T-helper 17 cell (primary cell): ENCODE data around the gene BMP2K. TPM values are rescaled to one million over a fixed set of nuclear protein-coding genes. Genes with fewer than 3 reads are reported as not detected.
"Not testable (repeated sequence)": the region's sequence is repeated elsewhere in the genome, so short reads cannot be mapped to it uniquely, and the experiment has no call there.

ENCODE experiments used
- ATAC-seq: fragments of 150-1000 bp; cut with Tn5 transposase; 2 replicates; pipeline ENCODE4 v1.10.0; 2021; ENCODE audit warnings: mild to moderate bottlenecking, moderate library complexity
- DNase-seq, 3 donors: peaks; one replicate each; pipeline versions ENCODE4 v3.0.0 to v3.0.0-alpha.2; 2020 to 2021
- H3K9me3 ChIP-seq: one replicate; pipeline ENCODE4 v1.7.0; 2013; ENCODE audit warnings: low read length, mild to moderate bottlenecking; ENCODE audit not compliant: control insufficient read depth, poor library complexity, severe bottlenecking
- H3K27ac Mint-ChIP-seq: one replicate; pipeline ENCODE4 v1.8.0; 2022; ENCODE audit warnings: mild to moderate bottlenecking, moderate library complexity, mixed read lengths
- H3K27me3 Mint-ChIP-seq: one replicate; pipeline ENCODE4 v1.8.0; 2022; ENCODE audit warnings: mixed read lengths
- H3K36me3 Mint-ChIP-seq: one replicate; pipeline ENCODE4 v1.8.0; 2022; ENCODE audit warnings: low read depth, mixed read lengths
- H3K4me1 Mint-ChIP-seq: one replicate; pipeline ENCODE4 v1.8.0; 2022; ENCODE audit warnings: mild to moderate bottlenecking, mixed read lengths
- H3K4me3 Mint-ChIP-seq: one replicate; pipeline ENCODE4 v1.8.0; 2022; ENCODE audit warnings: mild to moderate bottlenecking, moderate library complexity, mixed read lengths
- total RNA-seq, 4 donors: library from RNA in 2 of 4; stranded (reverse) in 2 of 4; gene quantifications; one replicate each; pipeline ENCODE4 v1.2.3 and lab custom pipeline; 2022 to 2026

Gene BMP2K
- total RNA-seq, 2 donors from 2014 or later: 6.9 to 11.2 TPM

- not testable (repeated sequence) for H3K27me3 Mint-ChIP-seq, H3K27ac Mint-ChIP-seq, H3K4me3 Mint-ChIP-seq, H3K36me3 Mint-ChIP-seq, H3K4me1 Mint-ChIP-seq, DNase-seq, H3K9me3 ChIP-seq, ATAC-seq
Observed at GRCh38 chr4:78908974-78909373, 132.8 kb downstream of the BMP2K start.

DNA sequence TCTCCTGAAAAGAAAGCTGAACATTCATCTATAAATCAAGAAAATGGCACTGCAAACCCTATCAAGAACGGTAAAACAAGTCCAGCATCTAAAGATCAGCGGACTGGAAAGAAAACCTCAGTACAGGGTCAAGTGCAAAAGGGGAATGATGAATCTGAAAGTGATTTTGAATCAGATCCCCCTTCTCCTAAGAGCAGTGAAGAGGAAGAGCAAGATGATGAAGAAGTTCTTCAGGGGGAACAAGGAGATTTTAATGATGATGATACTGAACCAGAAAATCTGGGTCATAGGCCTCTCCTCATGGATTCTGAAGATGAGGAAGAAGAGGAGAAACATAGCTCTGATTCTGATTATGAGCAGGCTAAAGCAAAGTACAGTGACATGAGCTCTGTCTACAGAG lies 134.5 kb downstream of the BMP2K start:
- no peak overlapping the region for H3K4me3 Mint-ChIP-seq
- no peaks in the 10 kb centered on the region for H3K27me3 Mint-ChIP-seq
- no peaks in the 10 kb centered on the region for H3K36me3 Mint-ChIP-seq
- H3K27ac Mint-ChIP-seq: no peak overlapping the region
- no peaks in the 10 kb centered on the region for H3K9me3 ChIP-seq
- DNase-seq (no peak), ATAC-seq (no peak)
- no peaks in the 10 kb centered on the region for H3K4me1 Mint-ChIP-seq

GRCh38 chr4:78922207-78922606 lies 146.1 kb downstream of the BMP2K start:
- Mint-ChIP-seq H3K27ac (no peak overlapping the region), H3K4me1 (peaks cover 2% of the 10 kb centered on the region), H3K4me3 (no peak overlapping the region), H3K27me3 (no peaks in the 10 kb centered on the region), H3K36me3 (peaks cover 10% of the 10 kb centered on the region)
- H3K9me3 ChIP-seq: no peaks in the 10 kb centered on the region
- DNase-seq (no peak), ATAC-seq (no peak)

DNA sequence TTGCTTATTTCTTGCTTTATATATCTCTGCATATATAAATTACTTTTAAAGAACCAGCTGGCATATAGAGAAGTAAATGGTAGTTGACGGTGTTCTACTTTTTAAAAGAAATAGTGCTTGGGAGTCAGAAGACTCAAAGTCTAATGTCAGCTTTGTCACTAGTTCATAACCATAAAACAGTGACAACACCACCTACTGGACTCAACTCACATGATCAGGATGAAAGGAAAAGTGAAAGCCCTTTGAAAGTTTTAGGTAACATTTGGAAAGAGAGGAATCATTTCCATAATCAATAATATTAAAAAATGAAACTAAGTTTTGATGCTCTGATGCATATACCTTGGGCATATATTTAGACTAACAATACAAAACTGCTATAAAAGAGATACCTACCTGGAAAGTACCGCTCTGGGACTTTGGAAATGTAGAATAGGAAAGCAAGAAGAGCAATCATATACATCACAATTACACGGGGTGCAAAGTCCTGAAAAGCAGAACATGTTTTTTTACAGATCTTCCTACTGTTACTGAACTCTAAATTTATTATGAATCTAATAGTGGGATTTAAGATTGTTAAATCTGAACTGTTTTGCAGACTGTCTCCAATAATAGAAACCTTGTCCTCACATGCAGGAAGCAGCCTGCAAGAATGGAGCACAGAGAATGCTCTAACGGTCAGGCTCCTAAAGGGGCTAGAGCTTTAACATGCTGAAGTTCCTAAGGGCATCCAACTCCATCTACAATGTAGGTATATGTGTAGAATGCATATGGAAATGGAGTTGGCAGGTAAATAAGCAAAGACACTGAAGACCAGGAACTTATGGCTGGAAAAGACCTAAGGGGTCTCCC lies 147.5 kb downstream of the BMP2K start:
- ATAC-seq (no peak), DNase-seq (no peak)
- Mint-ChIP-seq H3K36me3 (peaks cover 13% of the 10 kb centered on the region), H3K27me3 (no peaks in the 10 kb centered on the region), H3K4me3 (no peak overlapping the region), H3K4me1 (peaks cover 4% of the 10 kb centered on the region), H3K27ac (no peak overlapping the region)
- no peaks in the 10 kb centered on the region for H3K9me3 ChIP-seq

DNA sequence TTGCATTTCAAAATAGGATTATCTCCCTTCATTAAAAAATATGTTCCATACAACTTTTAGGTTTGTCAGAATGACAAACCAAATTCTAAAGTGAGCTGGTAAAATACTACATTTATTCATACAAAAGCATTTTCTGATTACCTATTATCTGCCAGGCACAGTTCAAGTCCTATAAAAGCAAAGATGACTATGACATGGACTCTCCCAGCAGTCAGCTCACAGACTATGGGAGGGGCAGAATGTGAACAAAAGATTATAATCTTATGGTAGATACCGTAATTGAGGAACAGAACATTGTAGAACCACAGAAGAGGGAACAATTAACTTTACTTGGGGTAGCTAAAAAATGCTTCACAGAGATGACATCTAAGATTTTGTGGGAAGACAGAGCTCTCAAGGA lies 150.7 kb downstream of the BMP2K start:
- H3K36me3 Mint-ChIP-seq: peaks cover 17% of the 10 kb centered on the region
- DNase-seq: no peak
- H3K27me3 Mint-ChIP-seq: no peaks in the 10 kb centered on the region
- no peak for ATAC-seq
- peaks cover 4% of the 10 kb centered on the region for H3K4me1 Mint-ChIP-seq
- no peak overlapping the region for H3K4me3 Mint-ChIP-seq
- no peaks in the 10 kb centered on the region for H3K9me3 ChIP-seq
- no peak overlapping the region for H3K27ac Mint-ChIP-seq

GRCh38 chr4:78928835-78929234 lies 152.7 kb downstream of the BMP2K start:
- ATAC-seq: no peak
- no peak overlapping the region for H3K27ac Mint-ChIP-seq
- no peak for DNase-seq
- no peaks in the 10 kb centered on the region for H3K9me3 ChIP-seq
- H3K4me1 Mint-ChIP-seq: peaks cover 9% of the 10 kb centered on the region
- no peak overlapping the region for H3K4me3 Mint-ChIP-seq
- H3K36me3 Mint-ChIP-seq: peaks cover 20% of the 10 kb centered on the region
- H3K27me3 Mint-ChIP-seq: no peaks in the 10 kb centered on the region

- Mint-ChIP-seq H3K36me3 (peaks cover 21% of the 10 kb centered on the region), H3K27ac (no peak overlapping the region), H3K4me3 (peak overlapping the region; percentile 28), H3K4me1 (peaks cover 14% of the 10 kb centered on the region), H3K27me3 (no peaks in the 10 kb centered on the region)
- no peaks in the 10 kb centered on the region for H3K9me3 ChIP-seq
- no peak for ATAC-seq
- no peak for DNase-seq
Observed at GRCh38 chr4:78930016-78930629, 154.0 kb downstream of the BMP2K start.

DNA sequence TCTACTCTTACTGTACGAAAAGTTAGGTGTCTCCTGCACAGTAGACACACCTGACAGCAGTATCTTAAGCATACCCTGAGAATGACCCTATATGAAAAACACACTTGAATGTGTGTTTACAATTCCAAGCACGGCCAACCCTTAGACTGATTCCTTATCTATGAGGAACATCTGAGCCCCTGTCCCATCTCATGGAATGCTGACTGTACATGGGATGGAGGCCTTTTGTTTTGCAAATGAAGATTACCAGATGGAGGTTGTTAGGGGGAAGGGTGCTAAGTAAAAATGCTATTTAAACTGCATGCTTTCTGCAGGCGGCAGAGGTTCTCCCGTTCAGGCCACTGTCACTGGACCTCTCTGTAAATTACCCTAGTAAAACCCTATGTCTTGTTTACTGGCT lies 160.8 kb downstream of the BMP2K start:
- Mint-ChIP-seq H3K4me1 (peaks cover 40% of the 10 kb centered on the region), H3K27me3 (peaks cover 3% of the 10 kb centered on the region), H3K4me3 (no peak overlapping the region), H3K27ac (no peak overlapping the region), H3K36me3 (peaks cover 7% of the 10 kb centered on the region)
- no peaks in the 10 kb centered on the region for H3K9me3 ChIP-seq
- DNase-seq: no peak
- no peak for ATAC-seq

DNA sequence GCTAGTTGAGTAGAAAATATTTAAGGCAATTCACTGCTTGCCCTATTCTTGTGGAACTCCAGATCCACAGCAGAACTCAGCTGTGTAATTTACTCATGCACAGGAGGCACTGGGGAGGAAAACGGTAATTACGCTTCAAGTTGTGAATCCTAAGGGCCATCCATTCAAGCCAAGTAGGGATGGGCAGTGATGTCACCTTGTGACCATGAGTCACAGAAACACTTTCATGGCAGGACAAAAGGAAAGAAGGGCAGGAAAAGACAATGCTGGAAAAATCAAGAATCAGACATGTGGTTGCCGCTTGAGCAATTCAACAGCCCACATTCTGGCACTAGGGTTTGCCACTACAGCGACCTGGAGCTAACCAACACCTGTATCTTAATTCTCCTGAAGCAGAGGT lies 161.7 kb downstream of the BMP2K start:
- H3K9me3 ChIP-seq: no peaks in the 10 kb centered on the region
- H3K4me1 Mint-ChIP-seq: peaks cover 37% of the 10 kb centered on the region

GRCh38 chr4:78938474-78938867 lies 162.3 kb downstream of the BMP2K start:
- Mint-ChIP-seq H3K36me3 (peaks cover 5% of the 10 kb centered on the region), H3K4me1 (peaks cover 36% of the 10 kb centered on the region), H3K27me3 (peaks cover 18% of the 10 kb centered on the region), H3K4me3 (peak overlapping the region; percentile 100), H3K27ac (peak overlapping the region; percentile 96)
- DNase-seq (no peak), ATAC-seq (no peak)
- no peaks in the 10 kb centered on the region for H3K9me3 ChIP-seq

More for the DNA sequence above, 161.7 kb downstream of the BMP2K start:
- H3K27me3 Mint-ChIP-seq: peaks cover 12% of the 10 kb centered on the region
- no peak overlapping the region for H3K27ac Mint-ChIP-seq
- peak overlapping the region; percentile 69 for H3K4me3 Mint-ChIP-seq
- ATAC-seq (no peak), DNase-seq (no peak)
- peaks cover 5% of the 10 kb centered on the region for H3K36me3 Mint-ChIP-seq

GRCh38 chr4:78938868-78939666 lies 162.9 kb downstream of the BMP2K start, which contains the start of gene PAQR3:
Gene PAQR3, minus strand, starts transcription at chr4:78939438. Its CDS starts 214 bp downstream, at chr4:78939224.
- Mint-ChIP-seq H3K36me3 (peaks cover 7% of the 10 kb centered on the region), H3K4me3 (peak within 1 kb of the TSS; percentile 100), H3K27ac (peak within 1 kb of the TSS; percentile 96), H3K4me1 (peaks cover 37% of the 10 kb centered on the region), H3K27me3 (peaks cover 24% of the 10 kb centered on the region)
- peak; percentile 76 to 84 (median 83) for DNase-seq
- peak; percentile 97 for ATAC-seq
- no peaks in the 10 kb centered on the region for H3K9me3 ChIP-seq

- DNase-seq (no peak), ATAC-seq (peak; percentile 28)
- H3K27ac Mint-ChIP-seq: peak overlapping the region; percentile 6
Observed at GRCh38 chr4:78939667-78940008, 163.5 kb downstream of the BMP2K start.

GRCh38 chr4:78940752-78941151 lies 164.6 kb downstream of the BMP2K start:
- no peaks in the 10 kb centered on the region for H3K9me3 ChIP-seq
- Mint-ChIP-seq H3K4me1 (peaks cover 37% of the 10 kb centered on the region), H3K36me3 (peaks cover 7% of the 10 kb centered on the region), H3K27me3 (peaks cover 41% of the 10 kb centered on the region), H3K27ac (no peak overlapping the region), H3K4me3 (no peak overlapping the region)
- ATAC-seq (no peak), DNase-seq (no peak)

More at GRCh38 chr4:78939667-78940008, 163.5 kb downstream of the BMP2K start:
- Mint-ChIP-seq H3K4me3 (peak overlapping the region; percentile 100), H3K27me3 (peaks cover 30% of the 10 kb centered on the region), H3K4me1 (peaks cover 36% of the 10 kb centered on the region), H3K36me3 (peaks cover 5% of the 10 kb centered on the region)
- H3K9me3 ChIP-seq: no peaks in the 10 kb centered on the region
